ENCODE measurements around the gene TSHZ3.

TSHZ3 gene

GRCh38 chr19:31337008-31337914, 12.0 kb downstream of the TSHZ3 start:
- no peak for DNase-seq (ENCODE audit: low read depth)

- no peak for DNase-seq (ENCODE audit: low read depth)
Observed at GRCh38 chr19:31335716-31336115, 13.5 kb downstream of the TSHZ3 start.

- DNase-seq (ENCODE audit: low read depth), result no peak
Observed at GRCh38 chr19:31334849-31335624, 14.2 kb downstream of the TSHZ3 start.

GRCh38 chr19:31334101-31334848, 15.0 kb downstream of the TSHZ3 start:
- no peak for DNase-seq (ENCODE audit: low read depth)

- DNase-seq (ENCODE audit: low read depth), result no peak
Observed at GRCh38 chr19:31332096-31332495, 17.1 kb downstream of the TSHZ3 start.

- no peak for DNase-seq (ENCODE audit: low read depth)
Observed at GRCh38 chr19:31331536-31331935, 17.7 kb downstream of the TSHZ3 start.

GRCh38 chr19:31330761-31331160, 18.5 kb downstream of the TSHZ3 start:
- DNase-seq (ENCODE audit: low read depth), result no peak

- DNase-seq (ENCODE audit: low read depth), result no peak
Observed at GRCh38 chr19:31330237-31330636, 19.0 kb downstream of the TSHZ3 start.

GRCh38 chr19:31329819-31330218, 19.4 kb downstream of the TSHZ3 start:
- DNase-seq (ENCODE audit: low read depth), result no peak

GRCh38 chr19:31328238-31328637, 21.0 kb downstream of the TSHZ3 start:
- no peak for DNase-seq (ENCODE audit: low read depth)

GRCh38 chr19:31326329-31327028, 22.8 kb downstream of the TSHZ3 start:
- no peak for DNase-seq (ENCODE audit: low read depth)

GRCh38 chr19:31325342-31325741, 23.9 kb downstream of the TSHZ3 start:
- DNase-seq (ENCODE audit: low read depth), result no peak

- no peak for DNase-seq (ENCODE audit: low read depth)
Observed at GRCh38 chr19:31319465-31319864, 29.8 kb downstream of the TSHZ3 start.

- no peak for DNase-seq (ENCODE audit: low read depth)
Observed at GRCh38 chr19:31318790-31319425, 30.3 kb downstream of the TSHZ3 start.

- no peak for DNase-seq (ENCODE audit: low read depth)
Observed at GRCh38 chr19:31317570-31317969, 31.7 kb downstream of the TSHZ3 start.

- no peak for DNase-seq (ENCODE audit: low read depth)
Observed at GRCh38 chr19:31317093-31317492, 32.1 kb downstream of the TSHZ3 start.

- no peak for DNase-seq (ENCODE audit: low read depth)
Observed at GRCh38 chr19:31316201-31316951, 32.9 kb downstream of the TSHZ3 start.

GRCh38 chr19:31315652-31316051, 33.6 kb downstream of the TSHZ3 start:
- DNase-seq (ENCODE audit: low read depth), result no peak

- DNase-seq (ENCODE audit: low read depth), result no peak
Observed at GRCh38 chr19:31314849-31315629, 34.2 kb downstream of the TSHZ3 start.

- no peak for DNase-seq (ENCODE audit: low read depth)
Observed at GRCh38 chr19:31314156-31314555, 35.1 kb downstream of the TSHZ3 start.
